Stimulated activated CD8-positive, alpha-beta memory T cell treated with anti-CD3 and anti-CD28 coated beads, Interleukin-7, amount 100 ng/mL, for 4 hours (primary cell): ENCODE measurements around the gene BCOR.

Experiments used
- DNase-seq, 2 donors: peaks; one replicate each; pipeline ENCODE4 v3.0.0-alpha.2; 2020; ENCODE audit warnings: low read depth in 2 of 2

The BCOR gene

DNA sequence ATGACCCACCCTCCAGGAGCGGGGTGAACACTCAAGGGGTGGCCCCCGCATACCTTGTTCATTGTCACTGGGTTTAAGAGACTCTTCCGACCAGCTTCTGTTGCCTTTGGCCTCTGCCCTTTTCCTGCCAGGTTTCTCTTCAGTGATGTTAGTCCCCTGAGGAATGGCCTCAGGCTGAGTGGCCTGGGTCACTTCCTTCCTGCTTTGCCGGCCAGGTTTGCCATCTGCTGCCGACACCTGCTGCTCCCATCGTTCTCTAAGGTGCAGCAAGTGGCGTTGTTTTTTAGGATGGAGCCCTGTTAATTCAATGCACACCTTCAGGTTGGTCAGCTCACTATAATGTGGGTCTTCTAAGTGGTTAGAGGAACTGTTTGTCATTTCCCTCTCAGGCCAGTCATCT, 34.2 kb downstream of the BCOR start:
- DNase-seq: no peak

DNA sequence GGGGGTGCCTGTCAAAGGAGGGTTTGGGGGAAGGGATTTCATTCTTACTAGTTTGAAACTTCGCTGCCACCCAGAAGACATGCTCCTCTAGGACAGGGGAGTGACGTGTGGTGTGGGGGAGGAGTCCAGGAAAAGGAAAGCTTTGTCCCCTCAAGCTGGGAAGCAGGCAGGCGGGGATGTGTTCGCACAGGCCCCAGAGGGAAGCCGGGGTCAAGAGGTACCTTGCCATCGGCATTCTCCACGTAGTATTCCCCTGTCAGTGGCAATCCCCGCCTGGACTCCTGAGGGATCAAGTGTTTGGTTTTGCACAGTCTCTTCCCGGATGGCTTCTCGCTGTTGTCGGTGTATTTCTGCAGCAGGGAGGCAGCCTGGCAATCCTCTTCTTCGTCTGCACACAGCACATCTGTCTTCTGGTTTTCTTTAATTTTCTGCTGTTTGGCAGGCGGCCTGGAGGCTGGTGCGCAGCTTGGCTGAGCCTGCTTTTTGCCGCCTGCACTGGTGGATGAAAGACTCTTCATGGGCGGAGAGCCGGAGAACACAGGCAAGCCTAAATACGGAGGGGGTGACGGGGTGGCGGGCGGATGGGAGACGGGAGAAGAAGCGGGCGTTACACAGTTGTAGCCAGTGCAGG, 35.1 kb downstream of the BCOR start:
- DNase-seq: no peak

DNA sequence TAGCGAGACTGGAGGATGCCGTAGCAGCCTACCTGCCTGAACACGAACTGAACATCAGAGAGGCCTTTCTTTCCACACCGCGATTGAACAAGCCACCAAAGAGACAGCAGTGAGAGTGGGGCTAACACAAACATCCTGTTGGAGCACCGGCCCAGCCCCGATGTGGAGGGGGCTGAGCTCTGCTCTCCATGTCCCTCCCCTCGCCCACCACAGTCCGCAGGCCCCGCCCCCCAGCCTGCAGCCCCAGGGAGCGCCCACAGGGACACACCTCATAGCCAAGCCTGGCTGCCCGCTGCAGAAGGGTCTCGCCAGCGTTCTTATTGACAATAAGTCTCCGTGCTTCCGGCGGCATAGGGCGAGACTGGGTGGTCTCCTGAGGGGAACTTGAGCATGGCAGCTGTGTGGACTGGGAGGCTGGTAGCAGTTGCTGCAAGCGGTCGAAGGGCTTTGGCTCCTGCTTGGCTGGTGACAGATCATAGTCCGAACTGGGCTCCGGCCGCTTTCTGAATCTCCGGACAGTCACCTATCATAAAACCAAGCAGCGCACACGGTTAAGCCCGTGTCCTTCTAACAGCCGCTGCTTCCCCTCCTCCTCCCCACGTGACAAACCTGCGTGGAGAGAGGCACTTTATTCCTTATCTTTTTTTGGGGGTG, 35.8 kb downstream of the BCOR start:
- DNase-seq: no peak

DNA sequence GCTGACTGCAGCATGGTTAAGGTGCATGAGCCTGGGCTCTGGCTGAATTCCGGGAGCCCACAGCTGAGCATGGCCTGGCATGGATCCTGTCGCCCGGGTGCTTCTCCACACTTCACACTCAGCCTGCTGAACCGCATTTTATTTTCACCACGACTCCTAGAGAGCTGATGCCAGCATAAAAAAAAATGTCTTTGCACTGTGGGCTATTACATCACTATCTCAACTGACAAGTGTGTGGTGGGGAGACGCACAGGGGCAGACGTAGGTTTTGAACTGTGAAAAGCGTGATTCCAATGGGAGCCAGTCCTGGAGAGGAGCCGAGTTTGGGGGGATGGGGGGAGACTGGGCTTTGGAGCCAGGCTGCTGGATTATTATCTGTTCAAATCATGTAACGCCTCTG, 36.8 kb downstream of the BCOR start:
- no peak for DNase-seq

DNA sequence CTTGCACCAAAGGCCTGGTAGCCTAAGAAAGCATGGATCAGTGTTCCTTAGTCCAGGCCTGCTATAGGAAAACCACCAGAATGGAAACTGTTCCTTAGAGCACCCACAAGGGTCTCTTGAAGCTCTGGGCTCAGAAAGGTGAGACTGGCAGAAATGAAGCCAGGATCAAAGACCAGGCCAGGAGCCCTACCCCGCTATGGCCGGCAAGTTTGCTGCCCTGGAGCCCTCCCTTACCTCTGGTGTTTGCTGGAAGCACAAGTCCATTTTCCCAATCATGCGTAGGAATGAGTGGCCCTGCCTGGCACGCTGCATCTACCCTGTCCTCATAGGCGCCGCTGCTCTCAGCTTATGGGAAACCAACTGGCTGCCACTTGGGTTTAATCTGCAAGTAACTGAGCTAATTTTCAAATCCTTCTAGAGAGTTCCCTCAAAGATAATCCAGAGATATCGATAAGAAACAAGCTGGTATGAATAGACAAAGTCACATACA, 37.4 kb downstream of the BCOR start:
- DNase-seq: no peak

DNA sequence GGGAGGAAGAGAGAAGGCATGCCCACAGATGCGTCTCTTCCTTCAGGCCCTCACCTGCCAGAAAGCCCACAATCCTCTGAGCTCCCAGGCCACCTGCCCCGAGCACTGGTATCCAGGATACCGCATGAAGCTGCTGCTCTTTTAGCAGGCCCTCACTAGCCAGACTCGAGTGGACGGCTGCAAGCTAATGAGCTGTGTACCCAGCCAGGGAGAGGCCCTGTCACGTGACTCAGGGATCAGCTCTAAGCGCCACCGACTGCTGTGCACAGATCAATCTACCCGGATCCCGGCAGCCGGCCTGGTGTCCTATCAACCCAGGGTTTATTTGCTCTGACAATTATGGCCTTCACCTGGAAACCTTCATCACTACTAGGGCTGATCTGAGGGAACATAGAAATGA, 39.0 kb downstream of the BCOR start:
- no peak for DNase-seq

DNA sequence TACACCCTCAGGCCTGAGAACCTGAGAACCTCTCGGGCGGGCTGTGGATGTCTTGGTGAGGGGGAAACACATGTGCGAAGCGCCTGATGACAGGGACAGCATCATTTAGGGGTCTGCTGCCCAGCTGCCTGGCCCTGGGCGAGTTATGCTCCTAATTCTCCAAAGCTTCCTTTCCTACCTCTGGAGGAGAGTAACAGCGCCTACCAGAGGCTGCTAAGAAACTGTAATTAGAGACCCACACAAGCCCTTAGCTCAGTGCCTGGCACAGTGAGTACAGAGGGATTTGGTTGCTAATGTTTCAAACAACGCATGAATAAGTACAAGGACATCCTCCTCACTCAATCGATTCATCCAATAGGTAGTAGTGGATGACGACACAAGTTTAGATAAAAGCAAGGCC, 40.4 kb downstream of the BCOR start:
- no peak for DNase-seq

DNA sequence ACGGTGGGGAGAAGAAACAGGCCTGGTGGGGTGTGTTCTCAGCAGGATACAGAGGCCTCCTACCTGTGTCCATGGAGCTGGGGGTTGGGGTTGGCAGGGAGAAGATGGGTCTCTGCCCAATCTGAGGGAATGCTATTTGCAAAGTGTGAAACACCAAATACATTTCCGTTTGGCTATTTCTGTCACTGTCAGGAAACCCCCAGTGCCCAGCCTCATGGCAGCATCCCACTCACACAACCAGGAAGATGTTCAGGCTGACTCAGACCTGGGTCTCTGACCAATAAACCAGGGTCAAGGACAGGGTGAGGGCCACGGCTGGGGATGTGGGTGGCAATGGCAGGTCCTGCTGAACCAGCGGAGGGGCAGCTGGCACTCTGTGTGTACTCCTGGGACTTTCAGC, 41.3 kb downstream of the BCOR start:
- DNase-seq: no peak

DNA sequence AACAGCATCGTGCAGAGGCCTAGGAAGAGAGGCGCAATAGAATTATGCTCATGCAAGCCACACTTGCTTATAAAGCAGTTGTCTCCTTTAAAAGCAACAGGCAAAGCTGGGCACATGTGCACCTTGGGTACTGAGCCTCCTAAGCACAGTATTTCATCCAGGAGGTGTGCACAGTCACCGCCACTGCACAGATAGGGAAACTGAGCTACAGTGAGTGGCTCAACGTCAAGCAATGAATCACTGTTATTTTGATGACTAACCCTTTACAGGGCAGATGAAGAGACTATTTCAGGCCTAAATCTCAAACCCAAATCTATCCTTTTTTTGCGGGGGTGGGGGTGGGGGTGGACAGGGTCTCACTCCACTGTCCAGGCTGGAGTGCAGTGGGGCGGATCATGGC, 42.3 kb downstream of the BCOR start:
- no peak for DNase-seq

DNA sequence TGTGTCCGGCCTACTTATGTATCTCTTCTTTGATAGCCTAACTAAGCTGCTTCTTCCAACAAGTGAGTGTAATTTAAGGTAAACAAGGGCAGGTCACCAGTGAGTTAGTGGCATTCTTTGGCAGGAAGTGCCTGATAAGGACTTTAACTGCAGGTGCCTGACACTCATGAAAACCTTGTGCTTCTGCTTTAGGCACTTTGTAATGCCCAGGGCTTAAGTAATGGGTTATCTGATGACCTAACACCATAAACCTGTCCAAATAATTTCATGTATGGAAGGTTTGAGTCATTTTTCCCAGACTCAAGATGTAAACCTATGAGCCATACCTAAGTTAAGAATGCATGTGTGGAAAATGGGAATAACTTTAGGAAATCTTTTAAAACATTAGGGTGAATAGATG, 43.0 kb downstream of the BCOR start:
- DNase-seq: no peak

DNA sequence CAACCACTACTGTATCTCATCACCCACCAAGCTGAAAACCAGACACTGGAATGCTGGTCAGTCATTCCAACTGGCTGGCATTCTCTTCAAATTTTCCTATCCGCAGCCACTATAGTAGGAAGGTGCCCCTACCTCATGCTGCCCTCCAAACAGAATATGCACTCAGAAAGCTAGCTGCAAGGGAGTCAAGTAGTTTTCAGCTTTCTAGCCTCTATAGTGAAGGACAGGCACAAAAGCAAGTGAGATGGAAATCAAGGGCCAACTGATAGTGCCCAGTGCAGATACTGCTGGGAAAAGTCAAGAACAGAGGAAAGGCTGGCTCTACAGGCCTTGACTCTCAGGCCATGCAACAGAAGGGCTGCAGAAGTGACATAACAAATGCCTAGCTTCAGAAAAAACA, 47.2 kb downstream of the BCOR start:
- no peak for DNase-seq

DNA sequence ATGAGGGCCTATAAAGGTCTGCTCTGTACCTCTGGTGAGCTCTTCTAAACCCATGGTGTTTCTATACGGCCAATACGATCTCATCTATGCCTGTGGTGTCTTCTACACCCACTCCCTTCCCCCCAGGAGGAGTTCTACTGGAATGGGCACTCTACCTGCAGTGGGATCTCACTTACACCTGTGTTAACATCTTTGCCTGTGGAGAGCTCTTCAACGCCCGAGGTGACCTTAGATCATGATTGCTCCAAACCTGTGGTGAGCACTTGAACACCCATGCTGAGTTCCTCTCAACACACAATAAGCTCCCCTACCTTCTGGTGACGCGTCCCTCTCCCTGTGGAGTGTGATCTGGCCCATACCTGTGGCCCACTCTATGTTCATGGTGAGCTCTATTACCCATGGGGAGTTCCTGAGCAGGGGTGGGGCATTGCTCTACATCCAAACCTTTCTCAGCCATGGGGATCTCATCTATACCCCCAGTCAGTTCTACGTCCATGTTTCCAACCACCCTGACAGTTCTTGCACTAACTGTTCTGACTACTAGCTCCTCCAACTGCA, 48.6 kb downstream of the BCOR start:
- no peak for DNase-seq

DNA sequence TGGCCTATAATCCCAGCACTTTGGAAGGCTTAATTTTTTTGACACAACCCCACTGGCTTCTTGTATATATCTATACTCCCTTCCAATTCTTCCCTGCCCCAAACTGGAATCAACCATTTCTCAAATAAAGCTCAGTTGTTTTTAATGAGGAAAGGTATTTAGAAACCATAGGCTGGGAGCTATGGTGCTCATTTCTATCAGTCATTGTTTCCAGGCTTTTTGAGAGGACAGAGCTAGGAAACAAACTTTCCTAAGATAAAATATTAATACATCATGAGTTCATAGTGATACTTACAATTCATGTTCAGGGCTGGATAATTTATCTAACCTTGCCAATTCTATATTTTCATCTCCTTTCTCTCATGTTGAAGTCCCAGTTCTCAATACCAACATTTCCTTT, 50.3 kb downstream of the BCOR start:
- DNase-seq: no peak

DNA sequence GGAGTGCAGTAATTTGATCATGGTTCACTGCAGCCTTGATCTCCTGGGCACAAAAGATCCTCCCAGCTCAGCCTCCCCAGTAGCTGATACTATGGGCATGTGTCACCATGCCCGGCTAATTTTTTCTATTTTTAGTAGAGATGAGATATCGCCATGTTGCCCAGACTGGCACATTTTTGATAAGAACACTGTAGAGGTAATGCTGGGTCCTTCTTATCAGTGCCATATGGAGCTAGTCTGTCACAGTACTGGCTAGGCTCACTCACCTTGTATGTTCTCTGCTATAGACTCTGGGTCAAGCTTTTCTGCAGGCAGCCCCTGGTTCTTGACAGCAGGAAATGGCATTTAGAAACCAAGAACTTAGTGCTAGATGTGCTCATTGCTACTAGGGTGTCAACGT, 53.9 kb downstream of the BCOR start:
- no peak for DNase-seq

DNA sequence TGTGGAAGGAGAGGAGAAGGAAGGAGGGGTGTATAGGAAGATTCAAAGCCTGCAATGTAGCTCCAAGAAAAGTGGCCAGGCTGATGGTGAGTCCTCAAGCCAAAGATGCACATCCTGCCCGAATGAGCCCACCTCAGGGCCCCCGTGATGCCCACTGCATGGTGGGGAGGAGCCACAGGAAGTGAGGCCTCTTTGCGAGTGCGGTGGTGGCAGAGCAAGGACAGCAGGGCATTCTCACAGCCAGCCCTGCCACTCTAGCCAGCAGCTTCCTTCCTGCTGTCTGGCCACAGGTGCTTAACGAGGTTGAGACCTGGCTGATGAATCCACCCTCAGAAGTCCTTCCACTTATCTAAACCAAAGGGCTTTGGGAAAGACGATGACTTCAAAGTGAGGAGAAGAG, 55.8 kb downstream of the BCOR start:
- no peak for DNase-seq

DNA sequence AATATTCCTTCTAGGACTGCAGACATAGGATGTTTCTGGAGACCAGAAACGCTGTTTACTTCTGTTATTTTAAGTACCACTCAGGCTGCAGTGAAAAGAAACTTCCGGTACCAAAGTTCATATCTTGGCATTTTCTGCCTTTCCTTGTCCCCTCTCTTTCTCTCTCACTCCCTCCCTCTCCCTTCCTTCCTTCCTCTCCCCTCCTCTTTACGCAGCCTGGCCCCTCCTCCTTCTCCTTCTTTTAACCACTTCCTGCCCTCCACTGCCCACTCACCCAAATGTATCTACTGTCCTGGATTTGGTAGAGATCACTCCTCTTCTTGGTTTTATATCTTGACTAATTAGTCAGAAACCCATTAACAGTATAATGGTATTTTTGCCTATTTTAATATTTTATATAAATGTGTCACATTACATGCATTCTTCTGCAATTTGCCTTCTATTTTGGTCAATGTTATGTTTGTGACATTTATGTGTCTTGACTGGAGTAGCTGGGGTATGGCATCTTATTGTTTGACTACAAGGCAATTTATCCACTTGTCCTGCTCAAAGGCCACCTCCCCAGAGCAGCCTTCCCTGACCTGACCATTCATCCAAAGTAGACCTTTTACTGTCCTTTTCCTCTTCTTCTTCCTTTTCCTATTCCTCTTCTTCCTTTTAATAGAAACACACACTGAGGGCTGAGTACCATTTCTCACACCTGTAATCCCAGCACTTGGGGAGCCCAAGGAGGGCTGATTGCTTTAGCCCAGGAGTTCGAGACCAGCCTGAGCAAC, 56.9 kb downstream of the BCOR start:
- DNase-seq: no peak

DNA sequence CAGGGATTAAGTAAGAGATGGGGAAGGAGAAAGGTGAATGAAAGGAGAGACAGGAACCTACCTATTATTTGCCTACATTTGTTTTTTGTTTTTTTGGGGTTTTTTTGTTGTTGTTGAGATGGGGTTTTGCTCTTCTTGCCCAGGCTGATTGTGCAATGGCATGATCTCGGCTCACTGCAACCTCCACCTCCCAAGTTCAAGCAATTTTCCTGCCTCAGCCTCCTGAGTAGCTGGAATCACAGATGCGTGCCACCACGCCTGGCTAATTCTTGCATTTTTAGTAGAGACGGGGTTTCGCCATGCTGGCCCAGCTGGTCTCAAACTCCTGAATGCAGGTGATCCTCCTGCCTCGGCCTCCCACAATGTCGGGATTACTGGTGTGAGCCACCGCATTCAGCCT, 57.9 kb downstream of the BCOR start:
- no peak for DNase-seq

DNA sequence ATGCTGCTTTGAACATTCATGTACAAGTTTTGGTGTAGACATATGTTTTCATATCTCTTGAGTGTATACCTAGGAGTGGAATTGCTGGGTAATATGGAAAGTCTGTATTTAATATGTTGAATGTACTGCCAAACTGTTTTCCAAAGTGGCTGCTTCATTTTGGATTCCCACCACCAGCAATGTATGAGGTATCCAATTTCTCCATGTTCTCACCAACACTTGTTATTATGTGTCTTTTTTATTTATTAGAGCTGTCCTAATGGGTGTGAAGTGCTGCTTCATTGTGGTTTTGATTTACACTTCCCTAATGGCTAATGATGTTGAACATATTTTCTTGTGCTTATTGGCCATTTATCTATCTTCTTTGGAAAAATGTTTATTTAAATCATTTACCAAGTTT, 60.4 kb downstream of the BCOR start:
- DNase-seq: no peak

DNA sequence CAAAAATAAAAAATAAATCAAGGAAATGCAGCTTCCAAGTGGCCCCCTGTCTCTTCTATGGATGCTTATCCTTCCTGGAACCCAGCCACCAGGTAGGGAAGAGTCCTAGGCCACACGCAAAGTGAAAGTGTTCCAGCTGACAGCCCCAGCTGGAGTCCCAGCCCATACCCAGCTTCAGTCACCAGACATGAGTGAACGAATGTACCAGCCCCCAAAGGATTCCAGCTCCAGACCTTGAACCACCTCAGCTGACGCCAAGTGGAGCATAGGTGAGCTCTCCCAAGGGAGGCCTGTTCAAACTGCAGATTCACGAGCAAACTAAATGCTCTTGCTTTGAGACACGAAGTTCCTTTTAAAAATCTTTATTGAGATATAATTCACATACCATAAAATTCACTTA, 62.0 kb downstream of the BCOR start:
- no peak for DNase-seq

DNA sequence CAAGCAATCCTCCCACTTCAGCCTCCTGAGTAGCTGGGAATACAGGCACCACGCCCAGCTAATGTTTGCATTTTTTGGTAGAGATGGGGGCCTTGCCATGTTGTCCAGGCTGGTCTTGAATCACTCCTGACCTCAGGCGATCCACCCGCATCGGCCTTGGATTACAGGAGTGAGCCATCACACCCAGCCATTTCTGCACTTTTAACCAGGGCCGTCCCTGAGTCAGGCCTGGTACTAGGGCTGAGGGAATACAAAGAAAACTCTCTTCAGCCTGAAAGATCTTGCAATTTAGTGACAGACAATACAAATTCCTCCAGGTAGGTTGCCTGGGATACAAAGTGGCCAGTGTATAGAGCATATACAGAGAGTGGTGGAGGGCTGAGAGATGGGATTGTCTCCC, 65.8 kb downstream of the BCOR start:
- no peak for DNase-seq

DNA sequence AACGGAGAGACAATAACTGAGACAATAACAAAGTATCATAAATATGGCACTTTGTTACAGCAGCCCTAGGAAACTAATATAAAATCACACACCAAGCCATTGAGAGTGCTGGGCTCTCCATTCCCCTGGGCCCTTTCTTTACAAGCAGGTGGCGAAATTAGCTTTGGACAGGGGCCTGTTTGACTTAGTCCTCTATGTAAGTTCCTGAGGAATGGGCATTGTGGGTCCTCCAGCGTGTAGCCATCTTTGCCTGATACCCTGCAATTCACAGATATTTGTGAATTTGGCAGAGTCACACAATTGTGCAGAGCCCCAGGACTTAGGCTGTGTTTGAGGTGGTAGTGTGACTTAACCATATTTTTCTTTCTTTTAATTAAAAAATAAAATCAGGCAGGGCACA, 67.6 kb downstream of the BCOR start:
- DNase-seq: no peak

DNA sequence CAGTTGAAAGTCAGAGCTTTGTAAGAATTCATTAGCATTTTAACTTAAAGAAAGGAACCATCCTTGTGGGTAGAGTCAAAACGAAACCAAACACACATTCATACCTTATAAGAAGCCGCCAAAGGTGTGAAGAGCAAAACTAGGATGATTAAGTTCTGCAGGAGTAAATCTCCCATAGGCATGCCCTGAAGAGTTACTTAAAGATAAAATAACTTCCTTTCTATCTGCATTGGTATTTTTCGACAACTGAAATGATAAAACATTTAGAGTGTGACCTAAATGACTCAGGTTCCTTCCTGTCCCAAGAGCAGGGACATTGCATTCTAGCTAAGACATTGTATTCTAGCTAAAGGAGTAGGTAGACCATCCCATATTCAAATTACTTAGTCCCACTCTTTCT, 75.3 kb downstream of the BCOR start:
- no peak for DNase-seq

DNA sequence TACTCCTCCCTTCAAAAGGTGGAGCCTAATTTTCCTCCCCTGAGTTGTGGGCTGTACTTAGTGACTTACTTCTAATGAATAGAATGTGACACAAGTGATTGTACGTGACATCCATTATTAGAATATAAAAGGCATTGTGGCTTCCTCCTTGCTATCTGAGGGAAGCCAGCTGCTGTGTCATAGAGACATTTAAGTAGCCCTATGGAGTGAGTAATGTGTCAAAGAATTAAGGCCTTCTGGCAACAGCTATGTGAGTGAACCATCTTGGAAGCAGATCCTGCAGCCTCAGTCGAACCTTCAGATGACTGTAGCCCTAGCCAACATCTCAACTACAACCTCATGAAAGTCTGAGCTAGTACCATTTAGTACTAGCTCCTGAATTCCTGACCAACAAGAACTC, 76.1 kb downstream of the BCOR start:
- DNase-seq: no peak
